PC-9 (cell line): Measurements from ENCODE around the gene DNM3. TPM values are rescaled to one million over a fixed set of nuclear protein-coding genes. Genes with fewer than 3 reads are reported as not detected.

ENCODE experiments used
- BruUV-seq: library from RNA; stranded (reverse); fragments of 400-500 nt; replicated peaks from 2 replicates; lab custom pipeline; 2021; lab: Mats Ljungman, UMichigan
- CTCF ChIA-PET: fragments of 300-600 bp; sonication (Branson Sonifier 250); formaldehyde crosslinking; loops from one replicate; lab custom pipeline; 2022; ENCODE audit warnings: antibody characterized with exemption; lab: Charles Lee
- POLR2A ChIA-PET: fragments of 300-600 bp; sonication (Branson Sonifier 250); formaldehyde crosslinking; loops from one replicate; lab custom pipeline; 2022; ENCODE audit warnings: antibody characterized with exemption; ENCODE audit not compliant: unreplicated experiment; lab: Charles Lee
- DNase-seq, 2 experiments: peaks; one replicate each; pipeline versions ENCODE4 v3.0.0 to v3.0.0-alpha.2; 2015 to 2022; ENCODE audit warnings: mixed read lengths in 1 of 2
- H2AFZ ChIP-seq: fragments of 200-600 bp; sonication (generic); 2 replicates; pipeline ENCODE4 v1.8.1; 2017; ENCODE audit warnings: antibody characterized with exemption
- H3F3A ChIP-seq: fragments of 200-600 bp; sonication (generic); 2 replicates; pipeline ENCODE4 v1.8.1; 2017; ENCODE audit warnings: antibody characterized with exemption, mild to moderate bottlenecking, low read depth; ENCODE audit not compliant: insufficient read depth
- H3K27ac ChIP-seq: fragments of 200-600 bp; sonication (generic); 2 replicates; pipeline ENCODE4 v1.6.1; 2016; ENCODE audit warnings: mixed run types
- H3K27me3 ChIP-seq: fragments of 200-600 bp; sonication (generic); 2 replicates; pipeline ENCODE4 v1.6.1; 2016; ENCODE audit warnings: low read depth, mixed run types; ENCODE audit not compliant: insufficient read depth
- H3K36me3 ChIP-seq: fragments of 200-600 bp; sonication (generic); 2 replicates; pipeline ENCODE4 v1.6.1; 2016; ENCODE audit warnings: low read depth, mixed run types
- H3K4me1 ChIP-seq: fragments of 200-600 bp; sonication (generic); replicated peaks from 2 replicates; pipeline ENCODE4 v1.6.1; 2016; ENCODE audit warnings: mixed run types; ENCODE audit not compliant: insufficient read depth
- H3K4me2 ChIP-seq: fragments of 200-600 bp; sonication (generic); 2 replicates; pipeline ENCODE4 v1.6.1; 2017; ENCODE audit warnings: mixed run types
- H3K4me3 ChIP-seq: fragments of 200-600 bp; sonication (generic); 2 replicates; pipeline ENCODE4 v1.6.1; 2016; ENCODE audit warnings: mixed run types
- H3K79me2 ChIP-seq: fragments of 200-600 bp; sonication (generic); 2 replicates; pipeline ENCODE4 v1.6.1; 2017; ENCODE audit warnings: low read depth, mixed run types
- H3K9me2 ChIP-seq: fragments of 200-600 bp; sonication (generic); 2 replicates; pipeline ENCODE4 v1.8.1; 2017; ENCODE audit warnings: mild to moderate bottlenecking; ENCODE audit not compliant: insufficient read depth
- H3K9me3 ChIP-seq: fragments of 200-600 bp; sonication (generic); 2 replicates; pipeline ENCODE4 v1.8.1; 2016; ENCODE audit warnings: low read depth; ENCODE audit not compliant: insufficient read depth
- H4K20me1 ChIP-seq: fragments of 200-600 bp; sonication (generic); 2 replicates; pipeline ENCODE4 v1.8.1; 2017; ENCODE audit not compliant: insufficient read depth
- EZH2 ChIP-seq: fragments of 200-600 bp; sonication (generic); IDR thresholded peaks from 2 replicates; pipeline ENCODE4 v1.8.0; 2017; ENCODE audit warnings: antibody characterized with exemption, low read depth
- intact Hi-C: fragments of 100-400 bp; cut with micrococcal nuclease; formaldehyde crosslinking; loops from one replicate; pipeline ENCODE4 v1.10.0; 2022; ENCODE audit not compliant: unreplicated experiment
- total RNA-seq: library from RNA; stranded (reverse); gene quantifications from 2 replicates; pipeline ENCODE4 v1.2.3, GENCODE V29; 2021
- TF ChIP-seq, protein P1 (sequence below): fragments of 200-600 bp; sonication (generic); conservative IDR thresholded peaks from 2 replicates; pipeline ENCODE4 v1.6.1; 2017; ENCODE audit warnings: mixed run types, antibody characterized with exemption, mild to moderate bottlenecking, moderate library complexity

DNM3 gene
- total RNA-seq, 1 experiment from 2014 or later, result 1.7 TPM

DNA sequence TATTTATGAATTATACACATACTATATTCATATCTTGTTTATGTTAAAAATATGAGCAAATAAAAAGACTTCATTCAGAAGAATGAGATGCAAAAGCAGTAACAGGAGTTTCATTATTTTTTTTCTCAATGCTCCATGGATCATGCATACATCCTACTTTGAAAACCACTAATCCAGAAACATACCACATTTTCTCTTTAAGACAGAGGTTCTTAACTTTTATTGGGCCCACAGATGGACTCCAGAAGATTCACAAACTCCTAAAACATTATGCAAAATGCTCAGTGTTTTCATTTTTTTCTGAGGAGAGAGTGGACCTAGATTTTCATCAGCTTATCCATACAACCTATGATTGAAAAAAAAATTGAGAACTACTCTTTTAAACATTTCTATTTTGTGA, 227.8 kb downstream of the DNM3 start:
- H3K4me1 ChIP-seq, result no peaks in the 10 kb centered on the region
- intact Hi-C loops, result no loop called here
- DNase-seq, result no peak
- H3K4me2 ChIP-seq, result no peak overlapping the region
- H3K27ac ChIP-seq, result no peak overlapping the region
- no TSS peak for BruUV-seq
- H3K79me2 ChIP-seq, result no peaks in the 10 kb centered on the region
- no peaks in the 10 kb centered on the region for H4K20me1 ChIP-seq
- no peaks in the 10 kb centered on the region for H3K36me3 ChIP-seq
- CTCF ChIA-PET, result no interaction called here
- no peaks in the 10 kb centered on the region for H3K27me3 ChIP-seq
- POLR2A ChIA-PET, result no interaction called here
- H3K4me3 ChIP-seq, result no peak overlapping the region
- no peaks in the 10 kb centered on the region for H3K9me2 ChIP-seq
- no peaks in the 10 kb centered on the region for H3K9me3 ChIP-seq
- H2AFZ ChIP-seq, result no peak overlapping the region
- no peak for TF ChIP-seq EZH2
- TF ChIP-seq, protein P1, sequence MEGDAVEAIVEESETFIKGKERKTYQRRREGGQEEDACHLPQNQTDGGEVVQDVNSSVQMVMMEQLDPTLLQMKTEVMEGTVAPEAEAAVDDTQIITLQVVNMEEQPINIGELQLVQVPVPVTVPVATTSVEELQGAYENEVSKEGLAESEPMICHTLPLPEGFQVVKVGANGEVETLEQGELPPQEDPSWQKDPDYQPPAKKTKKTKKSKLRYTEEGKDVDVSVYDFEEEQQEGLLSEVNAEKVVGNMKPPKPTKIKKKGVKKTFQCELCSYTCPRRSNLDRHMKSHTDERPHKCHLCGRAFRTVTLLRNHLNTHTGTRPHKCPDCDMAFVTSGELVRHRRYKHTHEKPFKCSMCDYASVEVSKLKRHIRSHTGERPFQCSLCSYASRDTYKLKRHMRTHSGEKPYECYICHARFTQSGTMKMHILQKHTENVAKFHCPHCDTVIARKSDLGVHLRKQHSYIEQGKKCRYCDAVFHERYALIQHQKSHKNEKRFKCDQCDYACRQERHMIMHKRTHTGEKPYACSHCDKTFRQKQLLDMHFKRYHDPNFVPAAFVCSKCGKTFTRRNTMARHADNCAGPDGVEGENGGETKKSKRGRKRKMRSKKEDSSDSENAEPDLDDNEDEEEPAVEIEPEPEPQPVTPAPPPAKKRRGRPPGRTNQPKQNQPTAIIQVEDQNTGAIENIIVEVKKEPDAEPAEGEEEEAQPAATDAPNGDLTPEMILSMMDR, result no peak
- no peaks in the 10 kb centered on the region for H3F3A ChIP-seq

DNA sequence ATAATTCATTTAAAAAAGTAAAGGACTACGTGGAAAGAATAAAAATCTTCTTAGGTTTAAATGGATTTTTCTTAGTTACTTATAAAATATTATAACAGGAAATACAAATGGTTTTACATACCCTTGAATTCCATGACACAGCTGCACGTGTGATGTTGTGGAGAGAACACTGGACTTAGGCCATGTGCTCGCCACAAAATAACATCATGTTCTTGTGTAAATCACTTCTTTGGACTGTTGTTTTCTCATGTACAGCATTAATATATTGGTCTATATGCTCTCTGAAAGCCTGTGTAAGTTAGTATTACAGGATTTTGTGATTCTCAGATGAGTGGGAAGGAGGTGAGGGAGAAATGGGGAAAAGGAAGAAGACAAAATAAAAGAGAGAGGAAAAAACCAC, 228.2 kb downstream of the DNM3 start:
- ChIA-PET CTCF (no interaction called here), POLR2A (no interaction called here)
- intact Hi-C loops, result no loop called here
- Histone ChIP-seq H3F3A (no peaks in the 10 kb centered on the region), H3K36me3 (no peaks in the 10 kb centered on the region), H2AFZ (no peak overlapping the region), H3K9me2 (no peaks in the 10 kb centered on the region), H3K27ac (no peak overlapping the region), H4K20me1 (no peaks in the 10 kb centered on the region), H3K4me1 (no peaks in the 10 kb centered on the region), H3K27me3 (no peaks in the 10 kb centered on the region), H3K4me3 (no peak overlapping the region), H3K9me3 (no peaks in the 10 kb centered on the region), H3K4me2 (no peak overlapping the region), H3K79me2 (no peaks in the 10 kb centered on the region)
- BruUV-seq, result no TSS peak
- DNase-seq, result no peak
- TF ChIP-seq, protein P1, result no peak
- no peak for TF ChIP-seq EZH2

DNA sequence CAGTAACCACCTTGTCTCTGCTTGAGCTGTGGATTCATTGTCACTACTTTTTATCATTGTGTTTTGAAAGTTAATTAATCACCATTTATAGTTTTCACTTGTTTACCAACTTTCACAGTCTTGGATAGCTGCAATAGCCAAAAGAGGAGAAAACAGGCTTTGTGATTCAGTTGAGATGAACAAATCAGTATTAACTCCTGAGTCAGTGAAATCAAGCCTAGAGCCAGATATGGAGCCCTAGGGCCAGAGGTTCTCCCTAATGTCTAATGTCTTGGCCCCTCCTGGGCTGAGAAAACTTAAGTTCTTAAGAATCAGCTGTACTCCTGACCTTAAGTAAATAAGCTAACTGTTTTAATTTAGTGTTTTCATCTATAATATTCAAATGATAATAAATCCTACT, 228.8 kb downstream of the DNM3 start:
- Histone ChIP-seq H3K4me1 (no peaks in the 10 kb centered on the region), H3F3A (no peaks in the 10 kb centered on the region), H3K4me2 (no peak overlapping the region), H3K27me3 (no peaks in the 10 kb centered on the region), H3K9me2 (no peaks in the 10 kb centered on the region), H3K27ac (no peak overlapping the region), H4K20me1 (no peaks in the 10 kb centered on the region), H3K36me3 (no peaks in the 10 kb centered on the region), H2AFZ (no peak overlapping the region), H3K4me3 (no peak overlapping the region), H3K9me3 (no peaks in the 10 kb centered on the region), H3K79me2 (no peaks in the 10 kb centered on the region)
- intact Hi-C loops, result no loop called here
- BruUV-seq, result no TSS peak
- DNase-seq, result no peak
- POLR2A ChIA-PET, result no interaction called here
- CTCF ChIA-PET, result no interaction called here
- TF ChIP-seq, protein P1, result no peak
- no peak for TF ChIP-seq EZH2
